WTC11 (cell line): Measurements from ENCODE around the gene PAN3.

Source experiments
- ATF3 ChIP-seq: sonication (generic); formaldehyde crosslinking; conservative IDR thresholded peaks from 2 replicates; pipeline ENCODE4 v1.8.1; 2022; ENCODE audit warnings: mild to moderate bottlenecking, missing genetic modification reagents
- ATF6 ChIP-seq: sonication (generic); formaldehyde crosslinking; IDR thresholded peaks from 2 replicates; pipeline ENCODE4 v1.8.1; 2023; ENCODE audit warnings: mild to moderate bottlenecking, missing genetic modification reagents
- CREB1 ChIP-seq: sonication (generic); formaldehyde crosslinking; IDR thresholded peaks from 2 replicates; pipeline ENCODE4 v1.8.0; 2023; ENCODE audit warnings: mild to moderate bottlenecking, missing genetic modification reagents
- CTCF ChIP-seq: fragments of 200-600 bp; IDR thresholded peaks from 2 replicates; pipeline ENCODE4 v1.8.0; 2022; ENCODE audit warnings: antibody characterized with exemption
- HMGA2 ChIP-seq: fragments of 250-450 bp; sonication (Bioruptor Pico); IDR thresholded peaks from 2 replicates; pipeline ENCODE4 v1.4.0; 2021; ENCODE audit warnings: mild to moderate bottlenecking, moderate library complexity
- STAT6 ChIP-seq: sonication (generic); formaldehyde crosslinking; conservative IDR thresholded peaks from 2 replicates; pipeline ENCODE4 v1.8.1; 2023; ENCODE audit warnings: mild to moderate bottlenecking, low read depth, missing genetic modification reagents, moderate library complexity
- ZNF138 ChIP-seq: sonication (generic); formaldehyde crosslinking; conservative IDR thresholded peaks from 2 replicates; pipeline ENCODE4 v1.8.1; 2022; ENCODE audit warnings: mild to moderate bottlenecking, moderate library complexity, missing genetic modification reagents

GRCh38 chr13:28257305-28257704, 119.0 kb downstream of the PAN3 start:
- TF ChIP-seq CTCF = no peak
- no peak for TF ChIP-seq STAT6 (CRISPR knock-in tag)
- TF ChIP-seq ATF6 (CRISPR knock-in tag) = no peak
- no peak for TF ChIP-seq HMGA2 (CRISPR knock-in tag)
- TF ChIP-seq ATF3 (CRISPR knock-in tag) = no peak
- TF ChIP-seq CREB1 = no peak
- TF ChIP-seq ZNF138 = no peak
